Measurements from ENCODE around the gene NTN5.
"Not testable (repeated sequence)": the region's sequence is repeated elsewhere in the genome, so short reads cannot be mapped to it uniquely, and the experiment has no call there.

Gene NTN5

DNA sequence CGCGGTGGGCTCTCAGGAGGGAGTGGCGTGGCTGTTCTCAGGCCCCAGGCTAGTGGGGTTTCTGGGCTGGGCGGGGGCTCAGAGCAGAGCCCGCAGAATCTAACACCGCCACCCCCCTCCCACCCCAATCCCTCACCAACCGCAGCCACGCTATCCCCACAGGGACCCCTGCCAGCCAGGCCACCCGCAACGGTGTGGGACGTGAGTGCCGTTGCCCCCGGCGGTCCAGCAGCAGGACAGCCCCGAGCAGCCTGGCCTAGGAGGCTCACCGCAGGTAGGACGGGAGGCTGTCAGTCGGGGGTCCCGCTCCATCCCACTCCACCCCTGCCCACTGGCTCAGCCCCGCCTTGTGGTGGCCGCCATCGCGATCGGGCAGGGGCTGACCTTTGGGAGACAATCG is at the start of gene NTN5:
NTN5 (minus strand) TSS at position 24 of the 400 bp plus-strand sequence. CDS start 2,031 bp downstream, outside the sequence.
- no peak for DNase-seq (ENCODE audit: low read depth, low spot score)

- no peak for DNase-seq (ENCODE audit: low read depth, low spot score)
Observed at GRCh38 chr19:48722196-48722708, 49.4 kb upstream of the NTN5 start.

- peak; percentile 98 for DNase-seq (ENCODE audit: low read depth, low spot score)
Observed at GRCh38 chr19:48720613-48721296, 47.9 kb upstream of the NTN5 start.

- no peak for DNase-seq (ENCODE audit: low read depth, low spot score)
Observed at GRCh38 chr19:48720251-48720612, 47.4 kb upstream of the NTN5 start.

- no peak for DNase-seq (ENCODE audit: low read depth, low spot score)
Observed at GRCh38 chr19:48719263-48720171, 46.7 kb upstream of the NTN5 start, which contains the start of gene MAMSTR. Gene MAMSTR, minus strand, starts transcription at chr19:48719725. Its CDS starts 694 bp downstream, at chr19:48719031.

- DNase-seq (ENCODE audit: low read depth, low spot score) = no peak
Observed at GRCh38 chr19:48718711-48719231, 46.0 kb upstream of the NTN5 start.

DNA sequence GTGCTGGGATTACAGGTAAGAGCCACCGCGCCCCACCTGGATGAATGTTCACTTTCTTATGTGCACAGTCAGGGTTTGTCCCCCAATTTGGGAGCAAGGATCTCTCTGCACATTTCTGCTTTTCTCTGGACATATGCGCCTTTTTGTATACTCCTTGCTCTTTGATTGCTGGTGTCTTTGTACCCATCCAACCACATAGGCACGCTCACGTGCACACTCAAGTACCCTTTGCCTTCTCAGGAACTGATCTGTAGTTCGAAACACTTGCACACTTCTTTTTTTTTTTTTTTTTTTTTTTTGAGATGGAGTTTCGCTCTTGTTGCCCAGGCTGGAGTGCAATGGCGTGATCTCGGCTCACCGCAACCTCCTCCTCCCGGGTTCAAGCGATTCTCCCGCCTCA is 45.3 kb upstream of the NTN5 start:
- not testable (repeated sequence) for DNase-seq (ENCODE audit: low read depth, low spot score)

DNA sequence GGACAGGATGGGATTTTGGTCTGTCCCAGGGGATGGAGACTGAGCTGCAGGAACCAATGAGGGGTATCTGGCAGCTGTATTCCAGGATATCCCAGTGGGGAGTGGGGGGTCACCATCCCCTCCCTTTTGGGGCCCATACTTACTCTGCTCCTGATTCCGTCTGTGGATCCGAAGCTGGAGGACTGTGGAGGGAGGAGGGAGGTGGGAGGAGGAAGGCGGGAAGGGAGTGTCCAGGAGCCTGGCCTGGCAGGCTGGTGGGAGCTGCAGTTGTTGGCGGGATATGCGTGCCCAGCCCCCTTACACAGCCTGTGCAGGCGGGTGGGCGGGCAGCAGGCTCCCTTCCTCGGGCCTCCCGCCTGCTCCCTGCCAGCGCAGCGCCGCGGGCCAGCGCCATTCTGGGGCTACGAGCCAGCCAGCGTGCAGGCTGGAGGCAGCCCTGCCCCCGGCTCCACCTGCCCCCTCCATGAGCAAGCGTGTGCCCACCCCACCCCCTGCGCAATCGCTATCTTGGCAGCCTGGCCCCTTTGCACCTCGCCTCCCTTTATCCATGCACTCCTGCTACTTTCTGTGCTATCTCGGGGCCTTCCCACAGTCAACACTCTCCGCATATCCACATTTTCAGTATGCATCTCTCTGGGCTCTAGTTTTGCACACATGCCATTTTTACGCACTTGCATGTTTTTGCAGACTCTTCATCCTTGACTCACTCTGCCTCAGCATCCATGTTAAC is 43.9 kb upstream of the NTN5 start:
- no peak for DNase-seq (ENCODE audit: low read depth, low spot score)

DNA sequence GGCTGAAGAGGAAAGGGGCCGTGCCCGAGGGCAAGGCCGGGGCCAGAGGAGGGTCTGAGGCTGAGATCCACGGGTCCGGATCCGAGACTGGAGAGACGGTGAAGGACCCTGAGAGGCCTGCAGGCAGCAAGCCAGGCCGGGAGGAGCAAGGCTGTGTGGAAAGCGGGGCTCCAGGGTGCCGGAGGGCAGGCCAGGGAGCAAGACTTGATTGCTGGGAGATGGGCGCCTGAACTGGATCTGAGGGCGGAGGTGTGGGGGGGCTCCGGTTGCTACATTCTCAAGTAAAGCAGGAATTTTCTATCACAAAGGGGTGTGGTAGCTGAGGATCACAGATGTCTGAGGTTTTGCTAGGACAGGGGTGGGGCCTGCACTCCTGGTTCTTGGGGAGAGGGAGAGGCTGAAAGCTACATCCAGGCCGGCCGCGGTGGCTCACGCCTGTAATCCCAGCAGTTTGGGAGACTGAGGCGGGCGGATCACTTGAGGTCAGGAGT is 42.9 kb upstream of the NTN5 start:
- no peak for DNase-seq (ENCODE audit: low read depth, low spot score)

GRCh38 chr19:48714759-48715675 is 42.2 kb upstream of the NTN5 start:
- DNase-seq (ENCODE audit: low read depth, low spot score) = no peak

- DNase-seq (ENCODE audit: low read depth, low spot score) = peak; percentile 97
Observed at GRCh38 chr19:48713864-48714755, 41.3 kb upstream of the NTN5 start.

- no peak for DNase-seq (ENCODE audit: low read depth, low spot score)
Observed at GRCh38 chr19:48713041-48713863, 40.4 kb upstream of the NTN5 start.

- DNase-seq (ENCODE audit: low read depth, low spot score) = no peak
Observed at GRCh38 chr19:48711106-48711662, 38.4 kb upstream of the NTN5 start.

DNA sequence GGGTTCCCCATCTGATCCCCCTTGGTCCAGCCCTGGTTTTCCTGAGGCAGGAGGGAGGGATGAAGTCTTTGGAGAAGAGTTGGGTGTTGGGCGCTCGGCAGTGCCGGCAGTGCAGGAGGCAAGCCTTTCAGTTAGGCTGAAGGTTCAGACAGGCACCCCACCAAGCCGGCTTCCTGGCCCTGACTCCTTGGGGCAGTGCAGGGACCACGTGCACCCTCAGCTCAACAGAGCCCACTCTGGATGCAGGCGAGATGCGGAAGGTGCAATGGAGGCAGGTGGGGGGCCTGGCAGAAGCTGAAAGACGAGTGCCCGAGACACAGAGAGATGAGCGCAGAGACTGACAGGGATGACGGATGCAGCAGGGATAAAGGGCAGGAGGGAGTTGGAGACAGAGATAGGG is 35.7 kb upstream of the NTN5 start:
- DNase-seq (ENCODE audit: low read depth, low spot score) = no peak

DNA sequence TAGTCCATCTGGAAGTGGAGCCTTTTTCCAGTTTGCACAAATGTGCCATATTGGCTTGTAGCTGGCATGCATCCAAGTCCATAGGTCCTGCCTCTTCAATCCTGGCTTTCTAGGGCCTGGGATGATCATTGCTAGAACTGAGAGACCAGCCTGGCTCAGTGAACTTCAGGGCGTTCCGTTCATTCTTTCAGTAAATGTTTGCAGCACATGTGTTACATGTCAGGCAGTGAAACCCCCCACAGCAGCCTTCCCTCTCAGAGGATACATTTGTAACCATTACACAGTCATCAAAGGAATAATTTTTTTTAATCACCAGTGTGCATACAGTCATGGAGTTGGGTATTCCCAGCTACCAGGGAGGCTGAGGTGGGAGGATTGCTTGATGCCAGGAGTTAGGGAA is 32.6 kb upstream of the NTN5 start:
- DNase-seq (ENCODE audit: low read depth, low spot score) = no peak

- no peak for DNase-seq (ENCODE audit: low read depth, low spot score)
Observed at GRCh38 chr19:48703316-48703715, 30.5 kb upstream of the NTN5 start.

GRCh38 chr19:48702701-48703100 is 29.9 kb upstream of the NTN5 start:
- DNase-seq (ENCODE audit: low read depth, low spot score) = no peak

DNA sequence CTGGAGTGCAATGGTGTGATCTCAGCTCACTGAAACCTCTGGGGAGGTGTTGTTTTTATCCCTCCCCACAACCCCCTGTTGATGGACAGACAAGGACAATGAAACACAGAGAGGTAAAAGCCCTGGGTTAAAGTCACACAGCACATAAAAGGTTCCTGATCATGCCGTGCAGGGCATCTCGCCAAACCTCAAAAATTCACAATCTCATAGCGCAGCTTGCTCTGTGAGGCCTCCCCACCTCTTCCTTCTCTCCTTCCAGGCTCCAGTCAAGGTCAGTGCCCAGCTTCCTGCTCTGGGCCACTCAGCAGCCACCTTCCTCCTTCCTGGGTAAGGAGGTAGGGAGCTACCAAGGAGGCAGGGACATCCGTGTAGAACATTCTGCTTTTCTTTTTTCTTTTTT is 25.2 kb upstream of the NTN5 start:
- DNase-seq (ENCODE audit: low read depth, low spot score) = no peak
